ENCODE measurements around the gene CHKB.

DNA sequence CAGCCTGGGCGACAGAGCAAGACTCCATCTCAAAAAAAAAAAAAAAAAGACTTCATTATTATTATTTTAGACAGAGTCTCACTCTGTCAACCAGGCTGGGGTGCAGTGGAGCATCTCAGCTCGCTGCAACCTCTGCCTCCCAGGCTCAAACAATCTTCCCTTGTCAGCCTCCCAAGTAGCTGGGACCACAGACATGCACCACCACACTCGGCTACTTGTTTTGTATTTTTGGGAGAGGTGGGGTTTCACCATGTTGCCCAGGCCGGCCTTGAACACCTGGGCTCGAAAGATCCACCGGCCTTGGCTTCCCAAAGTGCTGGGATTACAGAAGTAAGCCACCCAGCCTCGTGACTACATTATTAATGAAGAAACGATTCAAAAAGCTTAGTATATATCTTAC lies 47.5 kb downstream of the CHKB start:
- no peak for TF ChIP-seq CTCF (IDR thresholded peaks at IDR 0.05; ENCODE audit: low read length)
- no peak for TF ChIP-seq EZH2 (IDR thresholded peaks at IDR 0.05; ENCODE audit: borderline replicate concordance, low read length)
